ENCODE data around the gene DIS3L.
"Not testable (repeated sequence)": the region's sequence is repeated elsewhere in the genome, so short reads cannot be mapped to it uniquely, and the experiment has no call there.

The DIS3L gene

GRCh38 chr15:66356359-66357236 lies 63.2 kb downstream of the DIS3L start, which contains the start of gene TIPIN:
TIPIN (minus strand) TSS chr15:66356685; CDS start chr15:66352947, 3,738 bp downstream.
- peak within 1 kb of the TSS; percentile 97 for H3K27ac Mint-ChIP-seq (ENCODE audit: low read depth)
- H3K4me1 Mint-ChIP-seq, result peaks cover 13% of the 10 kb centered on the region
- H3K4me3 Mint-ChIP-seq, result peak within 1 kb of the TSS; percentile 92
- no peaks in the 10 kb centered on the region for H3K9me3 Mint-ChIP-seq
- DNase-seq (ENCODE audit: low spot score in 2 of 2), result peak; percentile 91
- H3K27me3 Mint-ChIP-seq, result no peaks in the 10 kb centered on the region
- H3K36me3 Mint-ChIP-seq (ENCODE audit: insufficient read depth), result peaks cover 14% of the 10 kb centered on the region
- ATAC-seq (replicated peaks; ENCODE audit: extremely low read depth, poor library complexity, severe bottlenecking), result peak; percentile 94

GRCh38 chr15:66359740-66360139 lies 66.4 kb downstream of the DIS3L start:
- no peak overlapping the region for H3K4me3 Mint-ChIP-seq
- DNase-seq (ENCODE audit: low spot score in 2 of 2), result no peak

GRCh38 chr15:66361745-66362460 lies 68.5 kb downstream of the DIS3L start:
- not testable (repeated sequence) for H3K4me3 Mint-ChIP-seq; H3K27me3 Mint-ChIP-seq; DNase-seq (ENCODE audit: low spot score in 2 of 2); H3K27ac Mint-ChIP-seq (ENCODE audit: low read depth); H3K9me3 Mint-ChIP-seq; H3K36me3 Mint-ChIP-seq (ENCODE audit: insufficient read depth); ATAC-seq (replicated peaks; ENCODE audit: extremely low read depth, poor library complexity, severe bottlenecking); H3K4me1 Mint-ChIP-seq

More at GRCh38 chr15:66359740-66360139, 66.4 kb downstream of the DIS3L start:
- no peaks in the 10 kb centered on the region for H3K9me3 Mint-ChIP-seq
- peaks cover 8% of the 10 kb centered on the region for H3K36me3 Mint-ChIP-seq (ENCODE audit: insufficient read depth)
- no peak for ATAC-seq (replicated peaks; ENCODE audit: extremely low read depth, poor library complexity, severe bottlenecking)
- no peaks in the 10 kb centered on the region for H3K27me3 Mint-ChIP-seq
- H3K4me1 Mint-ChIP-seq, result peaks cover 13% of the 10 kb centered on the region
- H3K27ac Mint-ChIP-seq (ENCODE audit: low read depth), result no peak overlapping the region

GRCh38 chr15:66362776-66363175 lies 69.4 kb downstream of the DIS3L start:
- Mint-ChIP-seq H3K36me3 (ENCODE audit: insufficient read depth) (no peaks in the 10 kb centered on the region), H3K4me1 (no peaks in the 10 kb centered on the region), H3K27ac (ENCODE audit: low read depth) (no peak overlapping the region), H3K9me3 (no peaks in the 10 kb centered on the region), H3K4me3 (no peak overlapping the region), H3K27me3 (no peaks in the 10 kb centered on the region)
- no peak for ATAC-seq (replicated peaks; ENCODE audit: extremely low read depth, poor library complexity, severe bottlenecking)
- no peak for DNase-seq (ENCODE audit: low spot score in 2 of 2)

GRCh38 chr15:66364944-66365528 lies 71.7 kb downstream of the DIS3L start:
- DNase-seq (ENCODE audit: low spot score in 2 of 2), result no peak
- peaks cover 8% of the 10 kb centered on the region for H3K4me1 Mint-ChIP-seq
- H3K9me3 Mint-ChIP-seq, result no peaks in the 10 kb centered on the region
- H3K27me3 Mint-ChIP-seq, result no peaks in the 10 kb centered on the region
- ATAC-seq (replicated peaks; ENCODE audit: extremely low read depth, poor library complexity, severe bottlenecking), result no peak
- H3K36me3 Mint-ChIP-seq (ENCODE audit: insufficient read depth), result peaks cover 2% of the 10 kb centered on the region
- no peak overlapping the region for H3K27ac Mint-ChIP-seq (ENCODE audit: low read depth)
- H3K4me3 Mint-ChIP-seq, result no peak overlapping the region

GRCh38 chr15:66369773-66370651 lies 76.6 kb downstream of the DIS3L start:
- ATAC-seq (replicated peaks; ENCODE audit: extremely low read depth, poor library complexity, severe bottlenecking) (peak; percentile 40), DNase-seq (ENCODE audit: low spot score in 2 of 2) (no peak)
- Mint-ChIP-seq H3K9me3 (no peaks in the 10 kb centered on the region), H3K27ac (ENCODE audit: low read depth) (peak overlapping the region; percentile 73), H3K27me3 (no peaks in the 10 kb centered on the region), H3K4me1 (peaks cover 13% of the 10 kb centered on the region), H3K4me3 (peak overlapping the region; percentile 61), H3K36me3 (ENCODE audit: insufficient read depth) (peaks cover 6% of the 10 kb centered on the region)

- Mint-ChIP-seq H3K27ac (ENCODE audit: low read depth) (no peak overlapping the region), H3K36me3 (ENCODE audit: insufficient read depth) (peaks cover 6% of the 10 kb centered on the region), H3K9me3 (no peaks in the 10 kb centered on the region), H3K27me3 (no peaks in the 10 kb centered on the region), H3K4me1 (peaks cover 13% of the 10 kb centered on the region), H3K4me3 (no peak overlapping the region)
- DNase-seq (ENCODE audit: low spot score in 2 of 2) (no peak), ATAC-seq (replicated peaks; ENCODE audit: extremely low read depth, poor library complexity, severe bottlenecking) (no peak)
Observed at GRCh38 chr15:66374179-66374578, 80.8 kb downstream of the DIS3L start.

- Mint-ChIP-seq H3K27ac (ENCODE audit: low read depth) (no peak overlapping the region), H3K27me3 (no peaks in the 10 kb centered on the region)
Observed at GRCh38 chr15:66378814-66379430, 85.6 kb downstream of the DIS3L start.

GRCh38 chr15:66381376-66381775 lies 88.0 kb downstream of the DIS3L start:
- H3K9me3 Mint-ChIP-seq; H3K4me3 Mint-ChIP-seq; ATAC-seq (replicated peaks; ENCODE audit: extremely low read depth, poor library complexity, severe bottlenecking); H3K27ac Mint-ChIP-seq (ENCODE audit: low read depth); H3K36me3 Mint-ChIP-seq (ENCODE audit: insufficient read depth); H3K27me3 Mint-ChIP-seq; DNase-seq (ENCODE audit: low spot score in 2 of 2): not testable (repeated sequence)
- peaks cover 14% of the 10 kb centered on the region for H3K4me1 Mint-ChIP-seq

More at GRCh38 chr15:66378814-66379430, 85.6 kb downstream of the DIS3L start:
- Mint-ChIP-seq H3K4me1 (no peaks in the 10 kb centered on the region), H3K9me3 (no peaks in the 10 kb centered on the region), H3K4me3 (no peak overlapping the region), H3K36me3 (ENCODE audit: insufficient read depth) (peaks cover 2% of the 10 kb centered on the region)
- no peak for DNase-seq (ENCODE audit: low spot score in 2 of 2)
- ATAC-seq (replicated peaks; ENCODE audit: extremely low read depth, poor library complexity, severe bottlenecking), result no peak

Data from central memory CD8-positive, alpha-beta T cell (primary cell).